NCI-H187 (cell line): ENCODE data around the gene UBE2E2.

Experiments used
- DNase-seq, 2 experiments: peaks; one replicate each; lab custom pipeline; 2025; lab: John Stamatoyannopoulos, UW

UBE2E2 gene

DNA sequence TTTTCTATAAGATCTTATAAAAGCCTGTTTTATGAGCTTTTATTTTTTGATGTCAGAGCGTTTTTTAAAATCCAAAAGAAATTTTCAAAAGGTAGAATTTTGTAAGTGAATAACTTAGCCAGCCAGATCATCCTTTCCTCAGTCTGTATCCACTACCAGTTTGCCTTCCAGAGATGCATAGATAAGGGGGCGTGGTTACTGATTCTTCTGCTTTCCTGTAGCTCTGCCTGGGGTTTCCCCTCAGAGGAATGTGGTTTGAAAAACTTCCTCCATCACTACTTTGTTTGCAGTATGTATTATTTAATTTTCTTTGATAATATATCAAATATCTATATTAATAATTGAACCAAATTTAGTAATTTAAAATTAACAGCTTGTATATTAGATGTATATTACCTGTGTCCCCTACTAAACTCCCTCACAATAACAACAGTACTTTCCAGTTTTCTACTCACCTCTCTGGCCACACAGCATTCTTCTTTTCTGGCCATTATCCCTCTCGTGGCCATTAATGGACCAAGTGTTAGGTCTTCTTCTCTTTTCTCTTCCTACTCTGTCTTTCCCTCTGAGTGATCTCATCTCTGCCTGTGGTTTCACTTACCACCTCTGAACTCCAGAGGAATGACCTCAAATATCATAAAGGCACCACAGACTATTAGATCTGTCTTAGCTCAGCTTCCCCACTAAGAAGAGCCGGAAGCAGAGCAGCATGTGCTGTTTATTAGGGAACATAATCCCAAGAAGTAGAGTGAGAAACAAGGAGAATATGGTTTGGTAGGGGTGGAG, 239.7 kb downstream of the UBE2E2 start:
- DNase-seq = no peak

DNA sequence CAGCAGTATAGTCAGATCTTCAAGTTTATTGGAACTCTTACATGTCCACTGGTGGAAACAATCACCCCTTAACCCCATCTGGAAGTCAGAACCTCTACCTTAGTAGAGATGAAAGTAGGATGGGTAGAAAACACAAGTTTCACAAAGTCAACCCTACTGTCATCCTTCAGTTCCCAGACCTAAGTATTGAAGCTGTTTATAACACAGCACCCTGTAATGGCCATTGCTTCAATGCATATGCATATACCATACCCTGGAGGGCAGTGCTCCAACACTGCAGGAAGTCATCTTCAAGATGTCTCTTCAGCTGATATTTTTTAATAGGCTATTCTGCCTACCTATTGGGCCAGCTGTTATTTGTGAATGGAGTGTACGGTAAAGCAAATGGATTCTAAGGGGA, 241.3 kb downstream of the UBE2E2 start:
- DNase-seq = no peak

DNA sequence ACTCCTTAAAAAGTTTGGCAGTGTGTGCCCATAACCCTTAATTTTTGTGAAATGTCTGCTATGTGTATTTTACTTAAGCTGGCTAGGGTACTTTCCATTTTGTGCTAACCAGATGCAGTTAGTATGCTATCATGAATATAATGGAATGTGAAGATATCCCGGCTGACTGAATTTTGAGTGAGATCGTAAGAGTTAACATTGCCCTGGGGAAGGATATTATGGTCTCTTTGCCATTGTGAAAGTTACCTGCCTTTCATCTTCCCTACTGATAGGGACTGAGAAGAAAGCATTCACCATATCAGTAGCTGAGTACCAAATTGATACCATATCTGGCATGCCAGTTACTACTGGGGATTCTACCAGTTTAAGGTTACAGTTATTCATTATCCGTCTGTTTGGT, 243.2 kb downstream of the UBE2E2 start:
- DNase-seq = no peak

DNA sequence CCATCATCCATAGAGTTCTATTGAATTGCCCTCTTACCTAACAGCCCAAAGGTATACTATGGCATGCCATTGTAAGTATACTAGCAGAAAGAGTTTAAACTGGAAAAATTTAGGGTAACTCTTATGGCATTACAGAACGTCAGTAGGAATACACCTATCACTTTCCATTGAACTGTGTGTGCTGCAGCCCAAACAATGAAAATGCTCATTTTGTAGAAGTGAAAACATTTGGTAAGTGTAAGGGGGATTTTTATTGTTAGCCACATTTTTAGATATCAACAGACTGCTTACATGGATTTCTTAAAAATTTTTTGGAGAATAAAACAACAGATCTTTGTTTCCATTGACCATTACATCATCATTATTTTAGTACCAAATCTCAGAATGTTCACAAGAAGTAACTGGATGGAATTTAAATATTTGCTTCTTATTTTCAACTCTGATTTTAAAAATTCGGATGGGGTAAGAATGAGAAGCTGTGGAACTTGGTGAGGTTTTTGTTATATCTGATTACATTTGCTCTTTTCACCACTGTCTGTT, 245.9 kb downstream of the UBE2E2 start:
- DNase-seq = no peak

DNA sequence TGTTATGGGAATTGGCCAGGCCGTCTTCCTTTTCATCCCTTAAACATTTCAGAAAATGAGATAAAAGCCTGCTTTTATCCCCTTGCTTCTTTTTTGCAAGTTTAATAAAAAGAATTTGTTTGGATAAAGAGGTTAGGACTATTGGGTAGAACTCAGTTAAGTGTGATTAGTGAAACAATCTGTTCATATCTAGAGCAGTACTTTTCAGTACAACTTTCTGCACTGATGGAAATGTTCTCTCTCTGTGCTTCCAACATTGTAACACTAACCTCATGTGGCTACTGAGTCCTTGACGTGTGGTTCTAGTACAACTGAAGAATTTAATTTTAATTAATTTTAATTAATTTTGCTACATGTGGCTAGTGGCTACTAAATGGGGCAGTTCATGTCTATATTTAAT, 246.9 kb downstream of the UBE2E2 start:
- DNase-seq = no peak

DNA sequence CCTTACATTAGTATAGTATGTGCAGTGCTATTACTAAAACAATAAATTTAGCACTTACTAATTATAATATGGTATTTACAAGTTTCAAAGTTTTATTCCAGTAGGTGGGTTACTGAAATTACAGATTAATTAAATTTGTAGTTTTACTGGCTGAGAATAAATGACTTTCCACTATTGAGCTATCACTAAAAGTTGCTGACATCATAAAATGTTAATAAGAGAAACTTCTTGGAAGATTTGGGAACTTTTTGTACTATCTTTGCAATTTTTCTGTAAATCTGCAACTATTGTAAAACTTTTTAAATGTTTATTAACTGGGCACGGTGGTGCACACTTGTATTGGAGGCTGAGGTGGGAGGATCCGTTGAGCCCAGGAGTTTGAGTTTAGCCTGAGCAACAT, 247.7 kb downstream of the UBE2E2 start:
- DNase-seq = no peak

DNA sequence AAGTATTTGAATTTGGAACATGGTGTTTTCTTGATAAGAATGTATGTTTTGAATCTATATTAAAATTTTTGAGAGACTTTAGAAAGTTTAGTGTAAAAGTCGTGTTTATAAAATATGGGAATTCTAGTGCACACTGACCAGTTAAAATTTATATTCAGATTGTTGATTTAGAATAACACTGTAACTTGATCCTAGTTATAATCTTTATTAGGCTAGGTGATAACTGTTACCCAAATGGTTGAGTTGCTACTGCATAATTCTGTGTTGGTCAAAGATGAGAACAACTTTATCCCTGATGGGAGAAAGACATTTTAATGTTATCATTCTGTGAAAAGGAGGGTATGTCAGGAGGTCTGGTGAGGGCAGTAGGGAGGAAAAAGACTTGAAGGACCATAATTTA, 249.3 kb downstream of the UBE2E2 start:
- no peak for DNase-seq

DNA sequence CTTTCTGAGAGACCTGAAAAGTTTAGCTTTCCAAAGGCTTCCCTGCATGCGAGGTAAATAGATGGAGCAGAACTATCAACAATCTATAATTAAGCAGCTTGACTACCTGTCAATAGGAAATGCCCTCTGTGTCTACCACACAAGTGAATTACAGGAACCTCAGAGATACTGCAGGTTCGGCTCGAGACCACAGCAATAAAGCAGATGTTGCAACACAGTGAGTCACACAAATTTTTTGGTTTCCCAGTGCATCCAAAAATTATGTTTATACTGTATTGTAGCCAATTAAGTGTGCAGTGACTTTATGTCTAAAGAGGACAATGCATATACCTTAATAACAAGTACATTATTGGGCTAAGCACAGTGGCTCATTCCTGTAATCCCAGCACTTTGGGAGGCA, 252.0 kb downstream of the UBE2E2 start:
- no peak for DNase-seq

DNA sequence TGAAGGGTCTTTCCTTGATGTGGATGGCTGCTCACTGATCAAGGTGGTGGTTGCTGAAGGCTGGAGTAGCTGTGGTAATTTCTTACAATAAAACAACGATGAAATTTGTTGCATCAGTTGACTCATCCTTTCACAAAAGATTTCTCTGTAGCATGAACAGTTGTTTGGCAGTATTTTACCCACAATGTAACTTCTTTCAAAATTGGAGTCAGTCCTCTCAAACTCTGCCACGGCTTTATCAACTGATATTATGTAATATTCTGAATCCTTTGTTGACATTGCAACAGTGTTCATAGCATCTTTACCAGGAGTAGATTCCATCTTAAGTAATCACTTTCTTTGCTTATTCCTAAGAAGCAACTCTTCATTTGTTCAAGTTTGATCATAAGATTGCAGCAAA, 252.6 kb downstream of the UBE2E2 start:
- DNase-seq = no peak

DNA sequence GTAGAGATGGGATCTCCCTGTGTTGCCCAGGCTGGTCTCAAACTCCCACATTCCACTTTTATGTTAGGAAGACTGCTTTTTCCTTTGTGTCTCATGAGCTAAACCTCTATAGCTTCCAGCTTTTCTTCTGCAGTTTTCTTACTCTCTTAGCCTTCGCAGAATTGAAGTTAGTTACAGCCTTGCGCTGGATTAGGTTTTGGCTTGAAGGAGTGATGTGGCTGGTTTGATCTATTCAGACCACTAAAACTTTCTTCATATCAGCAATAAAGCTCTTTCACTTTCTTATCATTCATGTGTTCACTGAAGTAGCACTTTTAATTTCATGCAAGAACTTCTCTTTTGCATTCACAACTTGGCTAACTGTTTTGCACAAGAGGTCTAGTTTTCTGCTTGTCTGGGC, 254.6 kb downstream of the UBE2E2 start:
- DNase-seq = no peak

DNA sequence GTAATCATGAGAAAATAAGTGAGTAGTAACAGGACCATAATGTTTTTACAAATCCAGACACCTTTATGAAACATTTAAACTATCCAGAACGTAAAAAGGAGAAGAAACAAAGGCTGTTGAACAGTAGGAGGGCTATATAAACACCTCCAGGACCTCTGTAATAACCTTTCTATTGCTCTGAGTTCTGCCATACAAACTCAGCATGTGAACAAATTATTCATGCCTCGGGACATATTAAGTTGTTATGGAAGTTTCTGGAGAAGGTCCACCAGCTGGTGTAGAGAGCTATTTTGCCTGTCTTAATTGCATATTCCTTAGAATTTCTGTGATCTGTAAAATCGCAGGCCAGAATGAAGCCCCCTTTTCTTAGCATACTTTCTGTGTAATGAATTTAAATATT, 256.3 kb downstream of the UBE2E2 start:
- no peak for DNase-seq

DNA sequence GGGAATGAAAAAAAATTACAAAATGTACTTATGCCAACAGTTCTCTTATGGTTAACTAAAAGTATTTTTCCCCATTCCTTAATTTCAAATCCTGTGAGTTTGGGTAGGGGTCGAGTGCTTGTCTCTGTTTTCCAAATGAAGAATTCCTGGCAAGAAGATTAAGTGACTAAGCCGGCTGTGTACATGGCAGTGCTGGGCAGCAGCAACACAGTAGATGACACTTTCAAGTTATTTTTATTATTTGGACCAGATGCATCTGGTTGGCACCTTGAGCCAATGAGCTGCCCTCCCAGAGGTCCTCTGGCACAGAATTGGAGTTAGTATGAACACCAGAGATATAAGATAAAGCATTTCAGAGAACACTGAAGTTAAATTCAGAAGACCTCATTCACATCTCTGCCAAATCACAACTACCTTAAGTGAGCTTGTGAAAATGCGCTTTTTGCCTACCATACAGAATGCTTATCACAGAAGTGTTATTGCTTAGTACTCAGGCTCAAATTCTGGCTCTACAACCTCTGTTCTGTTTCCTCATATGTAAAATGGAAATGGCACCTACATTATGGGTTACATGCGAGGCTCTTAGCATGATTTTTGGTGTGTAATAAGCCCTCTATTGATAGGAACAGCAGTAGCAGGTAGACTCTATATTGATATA, 256.9 kb downstream of the UBE2E2 start:
- no peak for DNase-seq

DNA sequence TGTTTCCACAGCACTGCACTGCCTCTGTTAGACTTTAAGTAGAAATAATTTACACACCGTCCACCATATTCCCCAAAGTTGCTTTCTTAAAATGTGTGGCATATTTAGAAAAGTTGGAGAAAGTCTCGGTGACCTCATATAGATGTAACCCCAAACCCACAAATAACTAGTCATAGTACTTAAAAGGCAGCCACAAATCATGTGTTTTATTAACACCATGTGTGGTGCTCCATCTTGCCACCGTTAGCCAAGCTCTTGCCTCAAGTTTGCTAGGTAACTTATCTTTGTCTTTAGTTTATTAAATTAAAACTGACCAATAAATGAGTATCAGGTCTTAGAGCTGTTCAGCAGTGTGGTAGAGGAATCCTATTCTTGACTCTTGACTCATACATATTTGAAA, 257.9 kb downstream of the UBE2E2 start:
- DNase-seq = no peak

DNA sequence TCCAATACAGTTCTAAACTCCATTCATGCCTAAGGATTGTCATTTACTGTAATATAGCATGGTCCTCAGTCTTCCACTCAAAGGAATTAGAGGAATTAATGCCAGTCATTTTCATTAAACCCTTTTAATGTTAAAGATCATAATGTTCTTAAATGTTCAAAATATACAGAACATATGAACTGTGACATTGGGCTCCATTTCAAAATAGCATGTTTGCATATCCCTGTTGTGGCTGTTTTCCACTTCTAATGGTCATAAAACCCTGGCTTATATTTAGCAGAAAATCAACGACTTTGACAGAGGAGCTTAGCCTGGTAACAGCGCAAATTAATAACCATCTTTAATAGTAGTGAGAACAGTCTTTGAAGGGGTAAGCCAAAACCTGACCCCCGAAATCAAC, 260.7 kb downstream of the UBE2E2 start:
- no peak for DNase-seq

DNA sequence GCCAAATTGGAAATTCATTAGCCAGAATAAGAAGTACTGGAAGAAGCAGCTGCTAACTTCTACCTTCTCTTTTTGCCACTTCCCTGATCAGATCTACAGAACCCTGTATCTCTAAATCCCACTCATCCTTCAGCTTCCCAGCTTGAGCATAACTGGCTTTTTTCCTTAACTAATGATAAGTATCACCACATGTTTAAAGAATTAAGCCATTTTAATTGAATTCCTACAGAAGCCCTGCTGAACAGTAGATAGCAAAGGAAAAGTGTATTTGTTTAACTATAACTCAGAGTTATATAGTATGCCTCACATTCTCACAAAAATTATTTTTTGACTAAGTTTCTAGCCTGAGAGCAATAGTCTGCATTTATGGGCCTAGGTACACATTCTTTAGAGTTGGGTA, 262.4 kb downstream of the UBE2E2 start:
- DNase-seq = no peak

DNA sequence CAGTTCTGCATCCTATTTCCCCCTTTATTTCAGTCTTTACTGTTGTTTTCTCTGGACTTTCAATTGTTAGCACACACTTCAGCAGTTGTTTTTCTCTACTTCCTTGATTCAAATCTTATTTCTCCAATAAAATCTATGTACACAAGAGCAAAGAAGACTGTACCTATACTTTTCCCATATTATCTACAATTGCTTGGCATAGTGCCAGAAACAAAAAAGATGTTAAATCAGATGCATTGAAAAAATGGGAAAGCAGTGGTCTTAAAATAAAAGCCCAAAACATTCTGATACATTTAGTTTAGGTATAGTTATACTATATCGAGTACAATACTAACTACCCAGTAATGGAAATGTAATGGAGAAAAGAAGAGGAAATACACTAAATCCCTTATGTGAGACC, 265.1 kb downstream of the UBE2E2 start:
- DNase-seq = no peak

DNA sequence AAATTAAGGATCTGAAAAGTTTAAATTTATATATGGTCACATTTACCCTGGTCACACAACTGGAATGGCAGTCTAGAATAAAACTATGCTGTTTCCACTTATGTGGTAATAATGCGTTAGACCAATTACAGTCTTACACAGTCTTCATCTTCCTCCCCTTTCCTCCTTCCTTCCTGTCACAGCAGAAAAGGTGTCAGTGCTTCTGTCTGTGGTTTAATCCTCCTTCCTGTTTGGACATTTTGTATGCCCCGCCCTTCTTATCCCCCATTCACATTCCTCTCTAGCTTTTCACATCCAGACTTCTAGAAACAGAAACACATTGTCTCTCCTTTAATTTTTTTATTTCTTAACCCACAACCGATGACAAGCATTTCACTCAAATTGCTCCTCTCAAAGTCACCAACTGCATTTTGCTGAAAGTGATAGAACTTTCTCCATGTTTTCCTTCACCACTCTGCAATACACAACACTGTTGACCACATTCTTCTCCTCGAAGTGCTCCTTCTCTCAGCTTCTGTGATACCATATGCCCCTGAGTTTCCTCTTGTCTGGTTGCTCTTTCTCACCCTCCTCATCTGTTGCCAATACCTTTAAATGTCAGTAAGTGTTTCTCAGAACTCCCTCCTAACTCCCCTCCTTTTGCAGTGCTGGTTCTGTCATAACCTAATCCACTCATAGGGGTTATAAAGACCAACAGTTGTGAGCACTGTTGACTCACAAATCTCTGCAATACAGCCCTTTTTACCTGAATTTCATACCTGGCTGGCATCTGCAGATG, 271.6 kb downstream of the UBE2E2 start:
- DNase-seq = no peak

DNA sequence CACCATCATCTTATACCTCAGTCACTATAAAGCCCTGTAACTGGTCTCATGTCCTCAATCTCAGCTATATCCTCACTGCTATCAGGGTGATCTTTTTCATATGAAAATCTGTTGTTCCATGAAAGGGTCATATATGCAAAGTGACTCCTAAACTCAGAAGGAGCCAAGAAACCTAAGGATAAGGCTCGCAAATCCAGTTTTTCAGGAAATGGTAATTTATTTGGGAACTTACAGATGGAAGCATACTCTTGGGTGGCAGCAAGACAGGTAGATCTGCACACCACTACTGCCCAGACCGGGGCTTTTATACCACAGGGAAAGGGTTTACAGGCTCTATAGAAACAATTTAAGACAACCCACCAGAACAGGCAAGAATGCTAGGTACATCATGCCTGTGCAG, 272.3 kb downstream of the UBE2E2 start:
- no peak for DNase-seq

DNA sequence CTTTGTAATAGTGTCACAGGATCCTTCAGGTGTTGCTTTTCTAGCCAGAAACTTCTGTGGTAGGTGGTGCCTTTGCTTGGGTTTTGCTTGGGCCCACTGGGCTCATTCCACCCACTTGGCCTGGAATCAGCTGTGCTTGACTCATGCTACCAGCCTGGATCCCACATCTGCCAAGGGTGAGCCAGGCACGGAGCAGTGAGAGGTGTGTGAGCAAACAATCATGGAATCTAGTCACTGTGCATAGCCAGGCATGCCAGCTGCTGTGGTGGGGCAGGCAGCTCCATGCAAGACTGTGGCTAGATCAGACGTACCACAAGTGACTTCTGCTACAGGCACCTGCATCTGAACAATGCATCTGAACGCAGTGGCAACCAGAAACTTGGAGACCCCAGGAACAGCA, 275.9 kb downstream of the UBE2E2 start:
- no peak for DNase-seq

DNA sequence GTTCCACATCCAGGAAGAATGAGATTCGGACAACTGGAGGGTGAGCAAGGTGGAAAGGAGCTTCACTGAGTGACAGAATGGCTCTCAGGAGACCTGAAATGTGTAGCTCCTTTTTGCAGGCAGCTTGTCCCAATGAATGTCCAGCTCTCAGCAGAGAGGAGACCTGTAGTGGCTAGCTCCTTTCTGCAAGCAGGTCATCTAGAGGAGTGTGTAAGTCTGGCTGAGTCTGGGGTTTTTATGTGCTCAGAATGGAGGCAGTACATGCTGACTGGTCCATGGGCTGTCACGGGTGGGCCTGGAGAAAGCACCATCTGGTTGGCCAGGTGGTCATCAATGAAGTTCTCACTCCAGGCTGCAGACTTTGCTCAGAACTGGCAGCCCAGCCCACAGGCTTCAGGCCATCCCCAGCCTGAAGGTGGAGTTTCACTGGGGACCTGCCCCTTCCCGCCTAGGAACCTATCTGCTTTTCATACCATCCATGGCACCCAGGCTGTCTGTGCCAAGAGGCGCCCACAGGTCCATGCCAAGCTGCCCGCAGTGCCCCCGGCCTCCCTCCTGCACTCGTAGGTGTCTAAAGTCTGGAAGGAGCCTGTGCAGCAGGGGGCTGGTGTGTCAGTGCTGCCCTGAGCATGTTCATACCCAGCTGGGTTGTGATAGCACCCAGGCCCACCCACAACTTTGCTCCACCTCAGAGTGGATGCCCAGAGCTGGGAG, 276.6 kb downstream of the UBE2E2 start:
- no peak for DNase-seq

DNA sequence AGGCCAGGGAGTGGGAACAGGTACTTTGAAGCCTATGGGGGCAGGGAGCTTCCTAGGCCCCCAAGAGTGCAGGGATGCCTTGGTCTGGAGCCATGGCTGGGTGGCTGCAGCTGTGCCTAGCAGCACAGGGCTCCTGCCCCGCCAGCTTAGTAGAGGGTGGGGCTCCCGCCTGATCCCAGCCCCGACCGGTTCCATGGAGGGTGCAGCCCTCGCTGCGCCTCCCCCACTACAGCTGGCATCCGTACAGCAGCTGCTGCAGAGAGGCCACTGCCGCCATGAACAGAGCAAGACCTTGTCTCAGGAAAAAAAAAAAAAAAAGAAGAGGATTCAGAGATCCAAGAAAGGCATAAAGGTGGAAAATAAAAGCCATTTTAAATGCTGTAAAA, 277.2 kb downstream of the UBE2E2 start:
- DNase-seq = no peak

DNA sequence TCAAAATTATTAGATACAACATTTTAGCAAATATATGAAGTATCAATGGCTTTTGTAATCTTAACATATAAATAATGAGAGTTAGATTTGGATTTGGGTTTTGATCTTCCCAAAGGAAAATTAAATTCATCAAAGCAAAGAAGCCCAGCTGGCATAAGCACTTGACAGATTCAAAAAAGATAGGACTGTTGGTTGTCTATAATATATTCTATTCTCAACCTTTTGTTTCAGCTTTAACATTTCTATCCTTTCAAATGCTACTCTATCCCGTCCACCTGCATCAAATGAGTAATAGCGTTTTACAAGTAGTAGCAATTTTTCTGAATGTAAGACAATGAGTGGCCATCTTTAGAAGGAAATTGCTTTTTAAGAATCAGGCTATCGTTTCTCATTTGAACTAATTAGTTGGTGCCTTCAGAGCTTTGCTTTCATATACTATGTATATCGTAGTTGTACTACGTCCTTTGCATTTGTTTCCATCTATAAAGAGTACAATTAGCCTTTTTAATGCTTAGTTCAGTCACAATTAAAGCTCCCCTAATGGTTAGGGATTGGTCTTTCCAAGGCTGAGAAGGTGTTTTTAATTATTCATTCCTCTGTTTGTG, 278.0 kb downstream of the UBE2E2 start:
- DNase-seq = no peak
